Measurements from ENCODE around the gene PNPO. TPM values are rescaled to one million over a fixed set of nuclear protein-coding genes. Genes with fewer than 3 reads are reported as not detected.

The PNPO gene
- total RNA-seq, 1 experiment from 2014 or later, result 110 TPM

DNA sequence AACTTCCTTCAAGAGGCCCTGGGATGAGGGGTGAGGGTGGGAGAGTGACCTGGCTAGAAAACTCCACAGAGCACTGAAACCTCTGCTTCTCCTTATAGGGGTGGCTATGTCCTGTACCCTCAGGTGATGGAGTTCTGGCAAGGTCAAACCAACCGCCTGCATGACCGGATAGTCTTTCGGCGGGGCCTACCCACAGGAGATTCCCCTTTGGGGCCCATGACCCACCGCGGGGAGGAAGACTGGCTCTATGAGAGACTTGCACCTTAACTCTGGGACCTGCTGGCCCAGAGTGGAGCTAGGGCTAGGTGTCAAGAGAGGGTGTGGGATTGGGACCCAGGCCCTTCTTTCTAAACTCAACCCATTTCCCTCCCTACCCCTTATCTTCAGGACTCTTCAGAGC, 5.1 kb downstream of the PNPO start:
- BruUV-seq (replicated peaks), result no TSS peak
- H3K4me1 Mint-ChIP-seq (ENCODE audit: low read depth, unreplicated experiment), result peaks cover 28% of the 10 kb centered on the region
- Histone ChIP-seq H3K27me3 (replicated peaks; ENCODE audit: control insufficient read depth, insufficient read depth, low read length) (no peaks in the 10 kb centered on the region), H3K36me3 (ENCODE audit: control insufficient read depth, insufficient read depth, low read length) (peaks cover 19% of the 10 kb centered on the region), H3K4me1 (peaks cover 20% of the 10 kb centered on the region), H3K4me3 (ENCODE audit: low read depth, low read length) (no peak overlapping the region), H3K9me3 (no peaks in the 10 kb centered on the region)
- H3K9me3 Mint-ChIP-seq (ENCODE audit: unreplicated experiment), result no peaks in the 10 kb centered on the region
- intact Hi-C loops (cut with micrococcal nuclease; ENCODE audit: unreplicated experiment), result loop anchor here (5.0 kb wide), 1 partner anchor 36 kb away; no protein-coding TSS in a partner anchor
- H3K4me3 Mint-ChIP-seq (ENCODE audit: unreplicated experiment), result no peak overlapping the region
- CTCF ChIA-PET, result interaction anchor here (0.6 to 7.0 kb wide), 46 partner anchors 8 to 655 kb away, joined by 3 to 219 read pairs (median 5); partner anchors contain the start of genes CDK5RAP3, KPNB1, NFE2L1 and PRR15L
- DNase-seq, result peak in 1 of 2 experiments; percentile 48
- peaks cover 67% of the 10 kb centered on the region for H3K36me3 Mint-ChIP-seq (ENCODE audit: insufficient read depth, unreplicated experiment)
- TF ChIP-seq, protein P1, sequence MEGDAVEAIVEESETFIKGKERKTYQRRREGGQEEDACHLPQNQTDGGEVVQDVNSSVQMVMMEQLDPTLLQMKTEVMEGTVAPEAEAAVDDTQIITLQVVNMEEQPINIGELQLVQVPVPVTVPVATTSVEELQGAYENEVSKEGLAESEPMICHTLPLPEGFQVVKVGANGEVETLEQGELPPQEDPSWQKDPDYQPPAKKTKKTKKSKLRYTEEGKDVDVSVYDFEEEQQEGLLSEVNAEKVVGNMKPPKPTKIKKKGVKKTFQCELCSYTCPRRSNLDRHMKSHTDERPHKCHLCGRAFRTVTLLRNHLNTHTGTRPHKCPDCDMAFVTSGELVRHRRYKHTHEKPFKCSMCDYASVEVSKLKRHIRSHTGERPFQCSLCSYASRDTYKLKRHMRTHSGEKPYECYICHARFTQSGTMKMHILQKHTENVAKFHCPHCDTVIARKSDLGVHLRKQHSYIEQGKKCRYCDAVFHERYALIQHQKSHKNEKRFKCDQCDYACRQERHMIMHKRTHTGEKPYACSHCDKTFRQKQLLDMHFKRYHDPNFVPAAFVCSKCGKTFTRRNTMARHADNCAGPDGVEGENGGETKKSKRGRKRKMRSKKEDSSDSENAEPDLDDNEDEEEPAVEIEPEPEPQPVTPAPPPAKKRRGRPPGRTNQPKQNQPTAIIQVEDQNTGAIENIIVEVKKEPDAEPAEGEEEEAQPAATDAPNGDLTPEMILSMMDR (IDR thresholded peaks at IDR 0.05; ENCODE audit: insufficient read depth in 1 of 2, low read depth in 1 of 2, low read length in 1 of 2, severe bottlenecking in 1 of 2, unreplicated experiment in 1 of 2), result no peak
- POLR2A ChIA-PET, result interaction anchor here (0.6 to 6.0 kb wide), 12 partner anchors 8 to 297 kb away, joined by 3 to 62 read pairs (median 4); partner anchors contain the start of genes CDK5RAP3, KPNB1, LRRC46 and MRPL10
- no peak overlapping the region for H3K27ac Mint-ChIP-seq (ENCODE audit: unreplicated experiment)
- H3K27me3 Mint-ChIP-seq (ENCODE audit: insufficient read depth, unreplicated experiment), result no peaks in the 10 kb centered on the region

- no TSS peak for BruUV-seq (replicated peaks)
- Mint-ChIP-seq H3K27me3 (ENCODE audit: insufficient read depth, unreplicated experiment) (no peaks in the 10 kb centered on the region), H3K36me3 (ENCODE audit: insufficient read depth, unreplicated experiment) (peaks cover 67% of the 10 kb centered on the region), H3K9me3 (ENCODE audit: unreplicated experiment) (no peaks in the 10 kb centered on the region), H3K27ac (ENCODE audit: unreplicated experiment) (no peak overlapping the region), H3K4me3 (ENCODE audit: unreplicated experiment) (no peak overlapping the region), H3K4me1 (ENCODE audit: low read depth, unreplicated experiment) (peaks cover 31% of the 10 kb centered on the region)
- intact Hi-C loops (cut with micrococcal nuclease; ENCODE audit: unreplicated experiment), result loop anchor here (1.0 to 5.0 kb wide), 3 partner anchors 35 to 106 kb away; partner anchors contain the start of gene SCRN2
- Histone ChIP-seq H3K9me3 (no peaks in the 10 kb centered on the region), H3K27me3 (replicated peaks; ENCODE audit: control insufficient read depth, insufficient read depth, low read length) (no peaks in the 10 kb centered on the region), H3K36me3 (ENCODE audit: control insufficient read depth, insufficient read depth, low read length) (peaks cover 23% of the 10 kb centered on the region), H3K4me1 (peaks cover 20% of the 10 kb centered on the region), H3K4me3 (ENCODE audit: low read depth, low read length) (no peak overlapping the region)
- CTCF ChIA-PET, result interaction anchor here (0.6 to 7.0 kb wide), 51 partner anchors 8 to 946 kb away, joined by 3 to 219 read pairs (median 4); partner anchors contain the start of genes ATP5MC1, CDK5RAP3, KPNB1 and NFE2L1
- POLR2A ChIA-PET, result interaction anchor here (0.6 to 6.0 kb wide), 12 partner anchors 8 to 297 kb away, joined by 3 to 62 read pairs (median 4); partner anchors contain the start of genes CDK5RAP3, KPNB1, LRRC46 and MRPL10
- DNase-seq, result peak; percentile 94 to 95
- TF ChIP-seq, protein P1 (IDR thresholded peaks at IDR 0.05; ENCODE audit: insufficient read depth in 1 of 2, low read depth in 1 of 2, low read length in 1 of 2, severe bottlenecking in 1 of 2, unreplicated experiment in 1 of 2), result peak; percentile 99
These were observed 5.6 kb downstream of the PNPO start for GRCh38 chr17:47946929-47947397.

DNA sequence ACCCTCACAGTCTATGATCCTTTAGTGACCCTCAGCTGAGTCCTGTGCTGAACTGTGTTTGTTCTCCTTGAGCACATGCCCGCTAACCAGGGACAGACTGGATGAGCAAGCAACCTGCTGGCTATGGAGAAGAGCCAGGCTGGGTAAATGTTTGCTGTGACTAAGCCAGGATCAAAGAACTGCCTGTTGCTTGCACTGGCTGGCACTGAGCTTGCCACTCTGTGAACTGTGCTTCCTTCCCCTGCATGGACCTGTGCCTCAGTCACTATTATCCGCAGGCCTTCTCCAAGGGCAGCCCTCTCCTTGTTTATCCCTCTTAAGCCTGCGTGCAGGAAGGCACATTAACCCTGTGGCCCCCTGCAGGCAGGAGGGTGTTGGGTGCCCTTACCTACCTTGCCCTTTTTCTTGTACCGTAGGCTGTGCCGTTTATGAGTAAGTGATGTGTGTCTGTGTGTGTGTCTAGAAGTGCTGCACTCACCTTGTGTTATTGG, 7.4 kb downstream of the PNPO start:
- Mint-ChIP-seq H3K27me3 (ENCODE audit: insufficient read depth, unreplicated experiment) (no peaks in the 10 kb centered on the region), H3K27ac (ENCODE audit: unreplicated experiment) (peak overlapping the region; percentile 58), H3K36me3 (ENCODE audit: insufficient read depth, unreplicated experiment) (peaks cover 78% of the 10 kb centered on the region), H3K4me1 (ENCODE audit: low read depth, unreplicated experiment) (peaks cover 30% of the 10 kb centered on the region), H3K4me3 (ENCODE audit: unreplicated experiment) (peak overlapping the region; percentile 55), H3K9me3 (ENCODE audit: unreplicated experiment) (no peaks in the 10 kb centered on the region)
- peaks cover 28% of the 10 kb centered on the region for H3K36me3 ChIP-seq (ENCODE audit: control insufficient read depth, insufficient read depth, low read length)
- H3K27me3 ChIP-seq (replicated peaks; ENCODE audit: control insufficient read depth, insufficient read depth, low read length), result no peaks in the 10 kb centered on the region
- TF ChIP-seq, protein P1 (IDR thresholded peaks at IDR 0.05; ENCODE audit: insufficient read depth in 1 of 2, low read depth in 1 of 2, low read length in 1 of 2, severe bottlenecking in 1 of 2, unreplicated experiment in 1 of 2), result peak in 1 of 2 experiments; percentile 34
- intact Hi-C loops (cut with micrococcal nuclease; ENCODE audit: unreplicated experiment), result loop anchor here (1.0 to 5.0 kb wide), 6 partner anchors 7 to 70 kb away; partner anchors contain the start of genes PNPO and PRR15L
- CTCF ChIA-PET, result interaction anchor here (0.6 to 6.3 kb wide), 17 partner anchors 7 to 212 kb away, joined by 3 to 172 read pairs (median 8); partner anchors contain the start of genes CDK5RAP3, NFE2L1, PNPO and PRR15L
- peaks cover 14% of the 10 kb centered on the region for H3K4me1 ChIP-seq
- no TSS peak for BruUV-seq (replicated peaks)
- no peaks in the 10 kb centered on the region for H3K9me3 ChIP-seq
- POLR2A ChIA-PET, result interaction anchor here (0.6 to 6.0 kb wide), 5 partner anchors 8 to 24 kb away, joined by 4 to 62 read pairs (median 7); partner anchors contain the start of genes CDK5RAP3, PNPO and PRR15L
- peak; percentile 40 to 51 for DNase-seq
- H3K4me3 ChIP-seq (ENCODE audit: low read depth, low read length), result no peak overlapping the region

Measured in Caco-2 (cell line).